Gastrocnemius medialis (tissue), 4 donors: ENCODE results near the gene TMEM26. TPM values are rescaled to one million over a fixed set of nuclear protein-coding genes. Genes with fewer than 3 reads are reported as not detected.

Experiments used
- ATAC-seq, 2 donors: fragments of 150-250 bp; one replicate each; pipeline ENCODE4 v1.9.1; 2016
- DNase-seq, 2 donors: peaks; one replicate each; pipeline ENCODE4 v3.0.0-alpha.2; 2019
- H3K27ac ChIP-seq, 4 donors: fragments of 200-600 bp; sonication (generic); 1 replicate in 1 of 4; 2 replicates in 3 of 4; pipeline ENCODE4 v1.5.1; 2016 to 2018; ENCODE audit warnings: mild to moderate bottlenecking in 2 of 4, moderate library complexity in 1 of 4
- H3K27me3 ChIP-seq, 3 donors: fragments of 200-600 bp; sonication (generic) in 2 of 3; 1 replicate in 1 of 3; 2 replicates in 2 of 3; pipeline versions ENCODE4 v1.5.1 to v1.6.0; 2016 to 2019; ENCODE audit warnings: mild to moderate bottlenecking in 1 of 3, moderate library complexity in 1 of 3
- H3K36me3 ChIP-seq, 2 donors: fragments of 200-600 bp; sonication (generic) in 1 of 2; one replicate each; pipeline ENCODE4 v1.5.1; 2017 to 2018
- H3K4me1 ChIP-seq, 2 donors: fragments of 200-600 bp; sonication (generic) in 1 of 2; one replicate each; pipeline ENCODE4 v1.5.1; 2016 to 2017; ENCODE audit warnings: mild to moderate bottlenecking in 2 of 2
- H3K4me3 ChIP-seq, 4 donors: fragments of 200-600 bp; sonication (generic) in 3 of 4; 1 replicate in 1 of 4; 2 replicates in 3 of 4; pipeline ENCODE4 v1.5.1; 2016 to 2019; ENCODE audit warnings: mild to moderate bottlenecking in 2 of 4
- H3K9me3 ChIP-seq, 3 donors: fragments of 200-600 bp; sonication (generic) in 2 of 3; 1 replicate in 1 of 3; 2 replicates in 2 of 3; pipeline ENCODE4 v1.5.1; 2016 to 2019
- POLR2A ChIP-seq, 2 donors: fragments of 450-650 bp; IDR thresholded peaks; one replicate each; pipeline ENCODE4 v1.6.1; 2017; ENCODE audit warnings: antibody characterized with exemption in 2 of 2, mild to moderate bottlenecking in 2 of 2, moderate library complexity in 2 of 2
- in situ Hi-C, 4 donors: fragments of 200-750 bp; cut with MboI; loops; one replicate each; pipeline versions ENCODE4 v1.15.0 to v1.8.0; 2017; ENCODE audit warnings: low sequenced_read_pairs in 4 of 4
- intact Hi-C: fragments of 100-400 bp; cut with DNase I; formaldehyde crosslinking; loops from one replicate; pipeline ENCODE4 v1.15.1; 2023; ENCODE audit warnings: low total_unique reads
- total RNA-seq, 4 donors: library from RNA; depleted of rRNA; stranded (reverse); fragments of >200 nt; gene quantifications; one replicate each; pipeline versions ENCODE4 v1.1.0 to v1.2.3, GENCODE V29; 2016
- TF ChIP-seq, protein P1 (sequence below), 5 experiments: fragments of 450-650 bp in 3 of 5; fragments of 200-600 bp in 2 of 5; sonication (generic) in 2 of 5; IDR thresholded peaks in 4 of 5; conservative IDR thresholded peaks in 1 of 5; 1 replicate in 4 of 5; 2 replicates in 1 of 5; pipeline ENCODE4 v1.5.1; 2016 to 2019; ENCODE audit warnings: antibody characterized with exemption in 5 of 5, mild to moderate bottlenecking in 3 of 5, moderate library complexity in 3 of 5

The TMEM26 gene
- total RNA-seq, 4 donors from 2014 or later, result 0.18 TPM; not detected in 3

DNA sequence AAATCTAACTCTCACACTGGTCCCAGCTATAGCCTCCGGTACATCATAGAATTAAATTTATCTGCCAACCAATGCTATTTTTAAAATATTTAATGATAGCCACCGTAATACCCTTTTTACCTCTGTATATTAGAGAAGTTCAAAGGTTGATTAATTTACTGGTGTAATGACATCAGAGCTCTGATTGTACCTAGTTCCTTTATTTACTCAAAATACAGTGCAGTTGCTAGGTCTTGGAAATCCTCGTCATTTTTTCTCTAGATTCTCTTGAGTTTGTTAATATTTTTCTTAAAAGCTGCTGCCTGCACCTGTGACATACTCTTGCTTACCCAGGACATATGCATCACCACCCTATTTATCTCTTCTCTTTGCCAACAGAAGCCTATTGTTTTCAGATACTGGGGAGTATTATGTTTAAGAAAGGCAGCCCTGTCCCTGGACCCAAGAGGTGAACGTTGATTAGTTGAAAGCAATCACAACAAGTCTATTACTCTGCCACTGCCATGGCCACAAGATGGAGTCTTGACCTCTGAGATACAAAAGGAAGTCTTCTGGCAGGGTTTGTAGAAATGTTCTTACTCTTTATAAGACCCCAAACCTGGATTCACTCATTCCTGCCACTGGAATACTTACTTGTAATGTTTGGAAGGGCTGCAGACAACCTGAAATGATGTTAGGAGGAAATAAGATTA is 25.6 kb upstream of the TMEM26 start:
- Histone ChIP-seq H3K9me3 (no peaks in the 10 kb centered on the region), H3K27me3 (no peaks in the 10 kb centered on the region), H3K27ac (no peak overlapping the region), H3K4me1 (no peaks in the 10 kb centered on the region), H3K4me3 (no peak overlapping the region), H3K36me3 (no peaks in the 10 kb centered on the region)
- in situ Hi-C loops, result no loop called here
- ATAC-seq (no peak), DNase-seq (no peak)
- intact Hi-C loops, result no loop called here
- TF ChIP-seq POLR2A (IDR thresholded peaks at IDR 0.05), result no peak
- TF ChIP-seq, protein P1, sequence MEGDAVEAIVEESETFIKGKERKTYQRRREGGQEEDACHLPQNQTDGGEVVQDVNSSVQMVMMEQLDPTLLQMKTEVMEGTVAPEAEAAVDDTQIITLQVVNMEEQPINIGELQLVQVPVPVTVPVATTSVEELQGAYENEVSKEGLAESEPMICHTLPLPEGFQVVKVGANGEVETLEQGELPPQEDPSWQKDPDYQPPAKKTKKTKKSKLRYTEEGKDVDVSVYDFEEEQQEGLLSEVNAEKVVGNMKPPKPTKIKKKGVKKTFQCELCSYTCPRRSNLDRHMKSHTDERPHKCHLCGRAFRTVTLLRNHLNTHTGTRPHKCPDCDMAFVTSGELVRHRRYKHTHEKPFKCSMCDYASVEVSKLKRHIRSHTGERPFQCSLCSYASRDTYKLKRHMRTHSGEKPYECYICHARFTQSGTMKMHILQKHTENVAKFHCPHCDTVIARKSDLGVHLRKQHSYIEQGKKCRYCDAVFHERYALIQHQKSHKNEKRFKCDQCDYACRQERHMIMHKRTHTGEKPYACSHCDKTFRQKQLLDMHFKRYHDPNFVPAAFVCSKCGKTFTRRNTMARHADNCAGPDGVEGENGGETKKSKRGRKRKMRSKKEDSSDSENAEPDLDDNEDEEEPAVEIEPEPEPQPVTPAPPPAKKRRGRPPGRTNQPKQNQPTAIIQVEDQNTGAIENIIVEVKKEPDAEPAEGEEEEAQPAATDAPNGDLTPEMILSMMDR (IDR thresholded peaks at IDR 0.05 in 4 of 5, conservative IDR thresholded peaks at IDR 0.05 in 1 of 5), result no peak

DNA sequence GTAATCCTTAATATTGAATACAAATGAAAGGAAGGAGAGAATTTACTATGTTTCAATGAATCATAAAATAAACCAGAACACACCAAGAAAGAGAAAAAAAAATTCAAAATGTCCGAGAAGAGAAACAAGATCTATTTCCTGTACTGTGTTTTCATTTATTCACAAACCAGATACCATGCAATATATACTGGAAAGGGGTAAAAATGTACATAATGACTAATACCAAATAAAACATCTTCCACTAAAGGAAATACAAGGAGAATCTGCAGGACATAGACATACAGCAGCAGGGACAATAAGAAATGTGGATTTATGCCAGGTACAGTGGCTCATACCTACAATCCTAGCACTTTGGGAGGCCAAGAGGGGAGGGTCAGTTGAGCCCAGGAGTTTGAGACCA is 24.3 kb upstream of the TMEM26 start:
- in situ Hi-C loops, result no loop called here
- no peaks in the 10 kb centered on the region for H3K36me3 ChIP-seq

DNA sequence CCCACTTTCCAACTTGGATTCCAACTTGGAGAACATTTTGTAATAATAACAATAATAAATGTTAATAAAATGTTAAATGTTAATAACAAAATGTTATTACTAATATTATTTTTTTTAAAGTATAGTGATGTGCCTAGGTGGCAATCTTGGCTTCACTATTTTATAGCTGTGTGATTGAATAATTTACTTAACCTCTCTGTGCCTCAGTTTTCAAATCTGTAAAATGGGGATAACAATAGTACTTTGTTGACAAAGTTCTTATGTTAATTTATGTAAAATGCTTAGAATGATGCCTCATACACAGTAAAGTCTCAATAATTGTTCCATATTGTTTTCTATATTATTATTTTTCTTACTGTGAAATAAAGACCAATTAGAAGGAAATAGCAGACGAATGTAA is 23.3 kb upstream of the TMEM26 start:
- Histone ChIP-seq H3K27me3 (no peaks in the 10 kb centered on the region), H3K9me3 (no peaks in the 10 kb centered on the region), H3K4me1 (no peaks in the 10 kb centered on the region), H3K4me3 (no peak overlapping the region), H3K27ac (no peak overlapping the region), H3K36me3 (no peaks in the 10 kb centered on the region)
- intact Hi-C loops, result no loop called here
- TF ChIP-seq, protein P1 (IDR thresholded peaks at IDR 0.05 in 4 of 5, conservative IDR thresholded peaks at IDR 0.05 in 1 of 5), result no peak
- TF ChIP-seq POLR2A (IDR thresholded peaks at IDR 0.05), result no peak
- no peak for DNase-seq
- ATAC-seq, result no peak
- in situ Hi-C loops, result no loop called here

More for the DNA sequence above, 24.3 kb upstream of the TMEM26 start:
- no peak for DNase-seq
- no peak for TF ChIP-seq POLR2A (IDR thresholded peaks at IDR 0.05)
- TF ChIP-seq, protein P1 (IDR thresholded peaks at IDR 0.05 in 4 of 5, conservative IDR thresholded peaks at IDR 0.05 in 1 of 5), result no peak
- no peak for ATAC-seq
- no peaks in the 10 kb centered on the region for H3K4me1 ChIP-seq
- no peak overlapping the region for H3K4me3 ChIP-seq
- H3K27ac ChIP-seq, result no peak overlapping the region
- H3K27me3 ChIP-seq, result no peaks in the 10 kb centered on the region
- no peaks in the 10 kb centered on the region for H3K9me3 ChIP-seq
- intact Hi-C loops, result no loop called here

DNA sequence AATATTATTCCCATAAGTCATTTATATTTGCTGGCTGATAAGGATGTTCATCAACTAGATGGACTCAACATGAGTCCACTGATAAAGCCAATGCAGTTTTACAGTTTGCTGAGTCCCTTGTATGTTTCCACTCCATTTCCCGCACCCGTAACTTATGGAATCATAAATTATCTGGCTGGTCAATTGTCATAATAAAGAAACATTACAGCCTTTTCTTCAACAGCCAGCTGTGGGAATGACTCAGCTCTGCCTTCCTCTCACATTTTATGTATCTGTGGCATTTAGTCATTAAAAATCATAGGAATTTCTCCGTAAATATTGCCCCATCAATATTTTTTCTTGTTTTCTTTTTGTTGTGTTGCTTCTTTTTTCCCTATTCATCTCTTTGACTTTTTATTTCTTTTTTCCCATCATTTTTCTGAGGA is 22.3 kb upstream of the TMEM26 start:
- no peak for TF ChIP-seq POLR2A (IDR thresholded peaks at IDR 0.05)
- TF ChIP-seq, protein P1 (IDR thresholded peaks at IDR 0.05 in 4 of 5, conservative IDR thresholded peaks at IDR 0.05 in 1 of 5), result no peak
- in situ Hi-C loops (no loop called here), intact Hi-C loops (no loop called here)
- no peaks in the 10 kb centered on the region for H3K9me3 ChIP-seq
- DNase-seq (no peak), ATAC-seq (no peak)
- no peak overlapping the region for H3K27ac ChIP-seq
- no peak overlapping the region for H3K4me3 ChIP-seq
- H3K27me3 ChIP-seq, result no peaks in the 10 kb centered on the region
- H3K4me1 ChIP-seq, result no peaks in the 10 kb centered on the region
- no peaks in the 10 kb centered on the region for H3K36me3 ChIP-seq
